H9 (cell line): Measurements from ENCODE around the gene CHAC2. TPM values are rescaled to one million over a fixed set of nuclear protein-coding genes. Genes with fewer than 3 reads are reported as not detected.

Experiments used
- DNase-seq: peaks from one replicate; pipeline ENCODE4 v3.0.0-alpha.2; 2017
- H2AFZ ChIP-seq: one replicate; pipeline ENCODE4 v1.6.1; 2013; ENCODE audit warnings: mild to moderate bottlenecking, low read length, control low read depth, moderate library complexity
- H2AK5ac ChIP-seq: 2 replicates; pipeline ENCODE4 v1.6.1; 2013; ENCODE audit warnings: low read length, control low read depth, mixed read lengths; ENCODE audit not compliant: insufficient read length
- H2BK120ac ChIP-seq: one replicate; pipeline ENCODE4 v1.6.1; 2013; ENCODE audit warnings: low read depth, mild to moderate bottlenecking, low read length, control low read depth, inconsistent platforms; ENCODE audit not compliant: poor library complexity, severe bottlenecking
- H2BK12ac ChIP-seq: 2 replicates; pipeline ENCODE4 v1.6.1; 2013; ENCODE audit warnings: low read length, control low read depth, mixed read lengths, low read depth; ENCODE audit not compliant: insufficient read length
- H2BK15ac ChIP-seq: 2 replicates; pipeline ENCODE4 v1.6.1; 2013; ENCODE audit warnings: low read depth, low read length, control low read depth
- H2BK20ac ChIP-seq: one replicate; pipeline ENCODE4 v1.6.1; 2013; ENCODE audit warnings: low read depth, mild to moderate bottlenecking, low read length, control low read depth, inconsistent platforms; ENCODE audit not compliant: poor library complexity, severe bottlenecking
- H2BK5ac ChIP-seq: 2 replicates; pipeline ENCODE4 v1.6.1; 2013; ENCODE audit warnings: low read length, control low read depth, mixed read lengths; ENCODE audit not compliant: insufficient read length
- H3K14ac ChIP-seq: 2 replicates; pipeline ENCODE4 v1.6.1; 2013; ENCODE audit warnings: low read length, control low read depth; ENCODE audit not compliant: insufficient read depth
- H3K18ac ChIP-seq: 2 replicates; pipeline ENCODE4 v1.6.1; 2013; ENCODE audit warnings: low read depth, mild to moderate bottlenecking, mixed read lengths, low read length, control low read depth; ENCODE audit not compliant: insufficient read length
- H3K23ac ChIP-seq: 2 replicates; pipeline ENCODE4 v1.6.1; 2013; ENCODE audit warnings: low read length, control low read depth, mixed read lengths, low read depth; ENCODE audit not compliant: insufficient read length
- H3K23me2 ChIP-seq: 2 replicates; pipeline ENCODE4 v1.6.1; 2013; ENCODE audit warnings: low read depth, mild to moderate bottlenecking, mixed read lengths, low read length, control low read depth; ENCODE audit not compliant: insufficient read length, poor library complexity, severe bottlenecking
- H3K27ac ChIP-seq: 2 replicates; pipeline ENCODE4 v1.5.1; 2013; ENCODE audit warnings: low read length, control low read depth, mixed read lengths, low read depth; ENCODE audit not compliant: insufficient read length
- H3K27me3 ChIP-seq: 2 replicates; pipeline ENCODE4 v1.6.1; 2013; ENCODE audit warnings: low read length, control low read depth, inconsistent platforms; ENCODE audit not compliant: insufficient read depth
- H3K4ac ChIP-seq: 2 replicates; pipeline ENCODE4 v1.6.1; 2013; ENCODE audit warnings: low read depth, mild to moderate bottlenecking, control low read depth, inconsistent platforms, low read length, moderate library complexity
- H3K4me1 ChIP-seq: 2 replicates; pipeline ENCODE4 v1.6.1; 2013; ENCODE audit warnings: low read length, control low read depth, inconsistent platforms; ENCODE audit not compliant: insufficient read depth
- H3K4me2 ChIP-seq: 2 replicates; pipeline ENCODE4 v1.6.1; 2013; ENCODE audit warnings: low read length, control low read depth, mixed read lengths; ENCODE audit not compliant: insufficient read length, insufficient read depth
- H3K56ac ChIP-seq: 2 replicates; pipeline ENCODE4 v1.6.1; 2013; ENCODE audit warnings: low read depth, mild to moderate bottlenecking, mixed read lengths, low read length, control low read depth; ENCODE audit not compliant: insufficient read length
- H3K79me1 ChIP-seq: 2 replicates; pipeline ENCODE4 v1.6.1; 2013; ENCODE audit warnings: low read depth, mild to moderate bottlenecking, moderate library complexity, low read length, control low read depth, inconsistent platforms; ENCODE audit not compliant: insufficient read depth, poor library complexity, severe bottlenecking
- H3K79me2 ChIP-seq: 2 replicates; pipeline ENCODE4 v1.6.1; 2013; ENCODE audit warnings: low read length, control low read depth, inconsistent platforms; ENCODE audit not compliant: insufficient read depth
- H3K9ac ChIP-seq: 2 replicates; pipeline ENCODE4 v1.6.1; 2013; ENCODE audit warnings: low read length, control low read depth, mixed read lengths; ENCODE audit not compliant: insufficient read length; ENCODE audit errors: extremely low read depth
- H3K9me3 ChIP-seq: one replicate; pipeline ENCODE4 v1.6.1; 2013; ENCODE audit warnings: low read depth, low read length, inconsistent platforms; ENCODE audit not compliant: control insufficient read depth
- H3T11ph ChIP-seq: one replicate; pipeline ENCODE4 v1.6.1; 2013; ENCODE audit warnings: mild to moderate bottlenecking, low read length, control low read depth, inconsistent platforms
- H4K20me1 ChIP-seq: one replicate; pipeline ENCODE4 v1.6.1; 2013; ENCODE audit not compliant: control insufficient read depth, insufficient read length, insufficient read depth
- H4K5ac ChIP-seq: 2 replicates; pipeline ENCODE4 v1.6.1; 2013; ENCODE audit warnings: low read depth, mild to moderate bottlenecking, mixed read lengths, low read length, control low read depth; ENCODE audit not compliant: insufficient read length
- H4K8ac ChIP-seq: replicated peaks from 2 replicates; pipeline ENCODE4 v1.6.1; 2013; ENCODE audit warnings: low read length, control low read depth, mixed read lengths, low read depth; ENCODE audit not compliant: insufficient read length
- H4K91ac ChIP-seq: 2 replicates; pipeline ENCODE4 v1.6.1; 2013; ENCODE audit warnings: low read depth, mild to moderate bottlenecking, moderate library complexity, mixed read lengths, low read length, control low read depth; ENCODE audit not compliant: insufficient read length
- H3K27ac Mint-ChIP-seq, 3 experiments: 2 replicates in 2 of 3; 3 replicates in 1 of 3; pipeline ENCODE4 v1.8.0; 2020 to 2021; ENCODE audit warnings: mixed read lengths in 3 of 3, mild to moderate bottlenecking in 1 of 3, moderate library complexity in 1 of 3
- H3K27me3 Mint-ChIP-seq: 2 replicates; pipeline ENCODE4 v1.8.0; 2021; ENCODE audit warnings: low read depth, mild to moderate bottlenecking, moderate library complexity, mixed read lengths
- H3K36me3 Mint-ChIP-seq, 3 experiments: 2 replicates in 2 of 3; 3 replicates in 1 of 3; pipeline ENCODE4 v1.8.0; 2020 to 2021; ENCODE audit warnings: low read depth in 3 of 3, mixed read lengths in 3 of 3; ENCODE audit not compliant: insufficient read depth in 1 of 3
- H3K4me1 Mint-ChIP-seq, 2 experiments: 2 replicates each; pipeline ENCODE4 v1.8.0; 2020; ENCODE audit warnings: mixed read lengths in 2 of 2
- H3K4me3 Mint-ChIP-seq, 2 experiments: 2 replicates in 1 of 2; 3 replicates in 1 of 2; pipeline ENCODE4 v1.8.0; 2020 to 2021; ENCODE audit warnings: mild to moderate bottlenecking in 2 of 2, mixed read lengths in 2 of 2, moderate library complexity in 1 of 2
- H3K9me3 Mint-ChIP-seq, 2 experiments: 2 replicates in 1 of 2; 3 replicates in 1 of 2; pipeline ENCODE4 v1.8.0; 2020; ENCODE audit warnings: mild to moderate bottlenecking in 2 of 2, mixed read lengths in 2 of 2, moderate library complexity in 1 of 2
- WGBS: extraction: QIAGEN DNeasy Blood & Tissue Kit; methylation state at CpG from one replicate; pipeline ENCODE4 v1.1.7; 2013; ENCODE audit warnings: missing lambda C conversion rate, low lambda C conversion rate, mixed read lengths; ENCODE audit not compliant: insufficient read length; ENCODE audit errors: extremely low coverage; 5-methylcytosine and 5-hydroxymethylcytosine counted together
- total RNA-seq: library from RNA; stranded (reverse); gene quantifications from 2 replicates; pipeline ENCODE4 v1.2.1, GENCODE V29; 2021
- TF ChIP-seq, protein P1 (sequence below): fragments of 200-600 bp; sonication (generic); conservative IDR thresholded peaks from 3 replicates; pipeline ENCODE4 v1.8.0; 2021; ENCODE audit warnings: antibody characterized with exemption, mild to moderate bottlenecking

The CHAC2 gene
- total RNA-seq, 1 experiment from 2014 or later, result 11.3 TPM

DNA sequence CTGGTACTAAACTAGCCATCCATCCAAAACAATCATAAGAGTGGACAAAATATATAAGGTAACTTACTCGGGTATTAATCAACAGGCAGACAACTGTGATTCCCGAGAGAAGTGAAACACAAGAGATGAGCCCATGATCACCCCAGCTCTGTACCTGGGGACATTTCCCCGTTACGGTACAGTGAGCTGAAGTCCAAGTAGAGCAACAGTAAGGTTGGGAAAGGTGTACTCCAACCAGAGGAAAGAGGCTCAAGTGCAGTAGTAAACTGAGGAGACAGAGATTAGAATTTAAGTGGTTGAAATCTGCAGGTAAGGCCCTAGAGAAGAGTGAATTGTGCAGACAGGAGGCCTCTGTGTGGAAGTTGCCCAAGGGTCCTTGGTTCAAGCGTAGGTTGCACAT is 30.5 kb upstream of the CHAC2 start:
- H3K27ac ChIP-seq, result no peak overlapping the region
- no peaks in the 10 kb centered on the region for H3K27me3 ChIP-seq
- no peak overlapping the region for H2AFZ ChIP-seq
- no peak overlapping the region for H2BK120ac ChIP-seq
- no peaks in the 10 kb centered on the region for H3K79me1 ChIP-seq
- no peaks in the 10 kb centered on the region for H3K27me3 Mint-ChIP-seq
- H3K18ac ChIP-seq, result no peak overlapping the region
- TF ChIP-seq, protein P1, sequence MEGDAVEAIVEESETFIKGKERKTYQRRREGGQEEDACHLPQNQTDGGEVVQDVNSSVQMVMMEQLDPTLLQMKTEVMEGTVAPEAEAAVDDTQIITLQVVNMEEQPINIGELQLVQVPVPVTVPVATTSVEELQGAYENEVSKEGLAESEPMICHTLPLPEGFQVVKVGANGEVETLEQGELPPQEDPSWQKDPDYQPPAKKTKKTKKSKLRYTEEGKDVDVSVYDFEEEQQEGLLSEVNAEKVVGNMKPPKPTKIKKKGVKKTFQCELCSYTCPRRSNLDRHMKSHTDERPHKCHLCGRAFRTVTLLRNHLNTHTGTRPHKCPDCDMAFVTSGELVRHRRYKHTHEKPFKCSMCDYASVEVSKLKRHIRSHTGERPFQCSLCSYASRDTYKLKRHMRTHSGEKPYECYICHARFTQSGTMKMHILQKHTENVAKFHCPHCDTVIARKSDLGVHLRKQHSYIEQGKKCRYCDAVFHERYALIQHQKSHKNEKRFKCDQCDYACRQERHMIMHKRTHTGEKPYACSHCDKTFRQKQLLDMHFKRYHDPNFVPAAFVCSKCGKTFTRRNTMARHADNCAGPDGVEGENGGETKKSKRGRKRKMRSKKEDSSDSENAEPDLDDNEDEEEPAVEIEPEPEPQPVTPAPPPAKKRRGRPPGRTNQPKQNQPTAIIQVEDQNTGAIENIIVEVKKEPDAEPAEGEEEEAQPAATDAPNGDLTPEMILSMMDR, result no peak
- no CpG with 5 or more reads among the region's 5 CpGs for WGBS
- no peaks in the 10 kb centered on the region for H3K23me2 ChIP-seq
- no peaks in the 10 kb centered on the region for H4K20me1 ChIP-seq
- DNase-seq, result no peak
- peak overlapping the region in 2 of 3 experiments; percentile 9 to 67; a peak in 2 of 7 replicates for H3K27ac Mint-ChIP-seq
- no peaks in the 10 kb centered on the region for H3K4me1 ChIP-seq
- H2AK5ac ChIP-seq, result no peak overlapping the region
- H3K36me3 Mint-ChIP-seq, result peaks cover 17 to 36% (median 31%) of the 10 kb centered on the region in 3 experiments; a peak in 6 of 7 replicates
- H3K14ac ChIP-seq, result no peak overlapping the region
- no peak overlapping the region for H4K5ac ChIP-seq
- H3K9me3 ChIP-seq, result no peaks in the 10 kb centered on the region
- H3K56ac ChIP-seq, result no peak overlapping the region
- no peak overlapping the region for H3K9ac ChIP-seq
- no peaks in the 10 kb centered on the region for H3K79me2 ChIP-seq
- no peak overlapping the region for H2BK12ac ChIP-seq
- H3K4ac ChIP-seq, result no peak overlapping the region
- no peak overlapping the region for H3K4me2 ChIP-seq
- no peak overlapping the region for H3T11ph ChIP-seq
- H2BK5ac ChIP-seq, result no peak overlapping the region
- no peak overlapping the region for H4K91ac ChIP-seq
- H2BK20ac ChIP-seq, result no peak overlapping the region
- H2BK15ac ChIP-seq, result no peak overlapping the region
- H4K8ac ChIP-seq, result no peak overlapping the region
- H3K4me1 Mint-ChIP-seq, result no peaks in the 10 kb centered on the region
- 0 out of 5 replicates have a peak, but pooled peaks cover 0 to 2% of the 10 kb centered on the region in 2 experiments for H3K9me3 Mint-ChIP-seq
- H3K23ac ChIP-seq, result no peak overlapping the region
- H3K4me3 Mint-ChIP-seq, result no peak overlapping the region
